Neural crest cell (in vitro differentiated cells): ENCODE data around the gene GNG10. TPM values are rescaled to one million over a fixed set of nuclear protein-coding genes. Genes with fewer than 3 reads are reported as not detected.

Experiments
- DNase-seq: peaks from one replicate; pipeline ENCODE4 v3.0.0; 2021; ENCODE audit warnings: low read depth, mixed read lengths, low spot score
- H3K27ac Mint-ChIP-seq: one replicate; pipeline ENCODE4 v1.8.0; 2021; ENCODE audit warnings: mild to moderate bottlenecking, mixed read lengths; ENCODE audit not compliant: unreplicated experiment
- H3K27me3 Mint-ChIP-seq: 2 replicates; pipeline ENCODE4 v1.8.0; 2021; ENCODE audit warnings: low read depth, mild to moderate bottlenecking, mixed read lengths
- H3K36me3 Mint-ChIP-seq: 2 replicates; pipeline ENCODE4 v1.8.0; 2021; ENCODE audit warnings: low read depth, mild to moderate bottlenecking, mixed read lengths
- H3K4me1 Mint-ChIP-seq: 2 replicates; pipeline ENCODE4 v1.8.0; 2021; ENCODE audit warnings: mixed read lengths
- H3K4me3 Mint-ChIP-seq: one replicate; pipeline ENCODE4 v1.8.0; 2021; ENCODE audit warnings: mild to moderate bottlenecking, mixed read lengths
- H3K9me3 Mint-ChIP-seq: 2 replicates; pipeline ENCODE4 v1.8.0; 2021; ENCODE audit warnings: mixed read lengths
- total RNA-seq: library from RNA; stranded (reverse); gene quantifications from 2 replicates; pipeline ENCODE4 v1.2.1, GENCODE V29; 2021
- TF ChIP-seq, protein P1 (sequence below): fragments of 200-600 bp; sonication (generic); conservative IDR thresholded peaks from 2 replicates; pipeline ENCODE4 v1.5.0; 2021; ENCODE audit warnings: antibody characterized with exemption, mild to moderate bottlenecking

Gene GNG10
- total RNA-seq, 1 donor from 2014 or later = 37.8 TPM

DNA sequence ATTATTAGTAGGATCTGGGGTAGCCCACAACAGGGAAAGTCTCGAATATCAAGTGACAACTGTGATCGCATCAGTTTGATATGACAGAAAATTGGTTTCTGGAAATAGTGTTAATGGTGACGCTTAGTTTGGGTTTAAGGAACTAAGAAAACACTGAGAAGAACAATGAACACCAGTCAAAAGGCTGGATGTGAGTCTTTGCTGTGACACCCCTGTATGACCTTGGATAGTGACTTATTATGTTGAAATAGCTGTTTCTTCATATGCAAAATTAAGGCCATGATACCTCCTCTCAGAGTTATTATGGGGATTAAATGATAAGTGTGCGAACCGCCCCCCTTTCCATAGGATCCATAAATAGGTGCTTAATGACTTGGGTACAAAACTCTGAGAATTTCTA, 29.3 kb upstream of the GNG10 start:
- peaks cover 7% of the 10 kb centered on the region for H3K36me3 Mint-ChIP-seq
- no peak for DNase-seq
- peak overlapping the region; percentile 94 for H3K4me3 Mint-ChIP-seq
- TF ChIP-seq, protein P1, sequence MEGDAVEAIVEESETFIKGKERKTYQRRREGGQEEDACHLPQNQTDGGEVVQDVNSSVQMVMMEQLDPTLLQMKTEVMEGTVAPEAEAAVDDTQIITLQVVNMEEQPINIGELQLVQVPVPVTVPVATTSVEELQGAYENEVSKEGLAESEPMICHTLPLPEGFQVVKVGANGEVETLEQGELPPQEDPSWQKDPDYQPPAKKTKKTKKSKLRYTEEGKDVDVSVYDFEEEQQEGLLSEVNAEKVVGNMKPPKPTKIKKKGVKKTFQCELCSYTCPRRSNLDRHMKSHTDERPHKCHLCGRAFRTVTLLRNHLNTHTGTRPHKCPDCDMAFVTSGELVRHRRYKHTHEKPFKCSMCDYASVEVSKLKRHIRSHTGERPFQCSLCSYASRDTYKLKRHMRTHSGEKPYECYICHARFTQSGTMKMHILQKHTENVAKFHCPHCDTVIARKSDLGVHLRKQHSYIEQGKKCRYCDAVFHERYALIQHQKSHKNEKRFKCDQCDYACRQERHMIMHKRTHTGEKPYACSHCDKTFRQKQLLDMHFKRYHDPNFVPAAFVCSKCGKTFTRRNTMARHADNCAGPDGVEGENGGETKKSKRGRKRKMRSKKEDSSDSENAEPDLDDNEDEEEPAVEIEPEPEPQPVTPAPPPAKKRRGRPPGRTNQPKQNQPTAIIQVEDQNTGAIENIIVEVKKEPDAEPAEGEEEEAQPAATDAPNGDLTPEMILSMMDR = no peak
- H3K27me3 Mint-ChIP-seq = peaks cover 2% of the 10 kb centered on the region
- H3K4me1 Mint-ChIP-seq = peaks cover 39% of the 10 kb centered on the region
- H3K9me3 Mint-ChIP-seq = no peaks in the 10 kb centered on the region
- peak overlapping the region; percentile 96 for H3K27ac Mint-ChIP-seq

- H3K4me3 Mint-ChIP-seq = peak overlapping the region; percentile 94
These were observed 28.6 kb upstream of the GNG10 start for GRCh38 chr9:111632695-111633388.

DNA sequence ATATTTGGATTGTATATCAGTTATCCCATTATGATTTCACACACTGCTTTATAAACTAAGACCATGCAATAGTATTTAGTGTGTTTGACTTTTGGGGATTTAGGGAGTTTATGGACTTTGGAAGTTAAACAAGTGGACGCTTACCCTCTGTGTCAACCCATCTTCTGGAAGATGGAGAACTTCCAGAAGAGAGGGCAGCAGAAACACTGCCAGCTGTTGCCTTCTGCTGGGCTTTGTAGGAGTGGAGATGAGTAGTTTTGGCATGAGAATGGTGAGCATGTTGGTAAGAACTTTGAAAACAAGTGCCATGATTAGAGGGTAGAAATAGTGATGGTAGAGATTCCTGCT, 28.0 kb upstream of the GNG10 start:
- Mint-ChIP-seq H3K27me3 (peaks cover 2% of the 10 kb centered on the region), H3K4me1 (peaks cover 39% of the 10 kb centered on the region), H3K27ac (no peak overlapping the region), H3K4me3 (peak overlapping the region; percentile 94), H3K9me3 (no peaks in the 10 kb centered on the region), H3K36me3 (peaks cover 7% of the 10 kb centered on the region)
- TF ChIP-seq, protein P1 = no peak
- DNase-seq = no peak

More at GRCh38 chr9:111632695-111633388, 28.6 kb upstream of the GNG10 start:
- Mint-ChIP-seq H3K27ac (no peak overlapping the region), H3K36me3 (peaks cover 7% of the 10 kb centered on the region), H3K27me3 (peaks cover 2% of the 10 kb centered on the region), H3K9me3 (no peaks in the 10 kb centered on the region), H3K4me1 (peaks cover 39% of the 10 kb centered on the region)
- TF ChIP-seq, protein P1 = no peak
- DNase-seq = no peak

GRCh38 chr9:111634860-111635259, 26.5 kb upstream of the GNG10 start:
- Mint-ChIP-seq H3K4me1 (peaks cover 39% of the 10 kb centered on the region), H3K9me3 (no peaks in the 10 kb centered on the region), H3K27me3 (peaks cover 2% of the 10 kb centered on the region), H3K36me3 (peaks cover 7% of the 10 kb centered on the region), H3K27ac (no peak overlapping the region), H3K4me3 (peak overlapping the region; percentile 13)
- DNase-seq = no peak
- TF ChIP-seq, protein P1 = no peak

DNA sequence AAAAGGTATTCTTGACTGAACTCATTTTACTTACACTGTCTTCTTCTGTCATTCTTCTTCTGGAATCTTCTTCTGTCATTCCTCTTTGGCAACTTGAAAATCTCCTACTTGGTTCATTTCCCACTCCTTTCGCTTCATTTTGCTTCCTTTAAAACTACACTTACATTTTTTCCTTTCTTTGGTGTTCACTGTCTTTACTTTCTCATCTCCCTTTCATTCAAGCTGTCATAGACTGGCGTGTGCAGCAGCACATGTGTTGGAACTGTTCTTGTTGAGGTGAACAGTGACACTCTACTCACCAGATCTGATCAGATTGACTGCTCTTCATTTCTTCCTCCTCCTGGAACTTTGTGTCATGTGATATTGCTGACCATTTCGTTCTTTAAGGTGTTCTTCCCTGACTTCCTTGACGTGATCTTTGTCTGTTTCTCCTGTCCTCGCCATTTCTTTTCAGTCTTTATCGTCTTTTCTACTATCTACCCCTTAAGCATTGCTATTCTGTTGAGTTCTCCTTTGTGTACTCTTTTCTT, 23.9 kb upstream of the GNG10 start:
- no peak overlapping the region for H3K27ac Mint-ChIP-seq
- peaks cover 3% of the 10 kb centered on the region for H3K36me3 Mint-ChIP-seq
- no peak overlapping the region for H3K4me3 Mint-ChIP-seq
- TF ChIP-seq, protein P1 = no peak
- H3K4me1 Mint-ChIP-seq = peaks cover 22% of the 10 kb centered on the region
- no peaks in the 10 kb centered on the region for H3K27me3 Mint-ChIP-seq
- no peak for DNase-seq
- H3K9me3 Mint-ChIP-seq = no peaks in the 10 kb centered on the region
